K562 (cell line): ENCODE measurements around the gene PSMG3. TPM values are rescaled to one million over a fixed set of nuclear protein-coding genes. Genes with fewer than 3 reads are reported as not detected.

Source experiments
- ATAC-seq: fragments of 200-7000 bp; cut with Tn5 transposase; 3 replicates; pipeline ENCODE4 v1.9.1; 2020; ENCODE audit warnings: moderate library complexity
- BruUV-seq: library from RNA; stranded (reverse); fragments of 400-500 nt; replicated peaks from 2 replicates; lab custom pipeline; 2021; lab: Mats Ljungman, UMichigan
- CTCF ChIA-PET: fragments of 300-600 bp; formaldehyde crosslinking; extraction: SDS; loops from one replicate; lab custom pipeline; 2021; ENCODE audit warnings: low intra/inter-chr PET ratio; lab: Yijun Ruan, JAX
- POLR2A ChIA-PET: fragments of 300-600, 350-650 bp; sonication (Branson Sonifier 250); formaldehyde crosslinking; extraction: SDS; loops from one replicate; lab custom pipeline; 2021; ENCODE audit warnings: antibody characterized with exemption, inconsistent platforms; lab: Yijun Ruan, JAX
- DNase-seq, 4 experiments: peaks; one replicate each; pipeline versions ENCODE4 v3.0.0 to v3.0.0-alpha.2; 2011 to 2018; ENCODE audit warnings: low spot score in 3 of 4, mixed read lengths in 3 of 4; ENCODE audit errors: extremely low read depth in 1 of 4
- FAIRE-seq: peaks from 2 replicates; lab custom pipeline; 2011; peaks lifted over from hg19 to GRCh38; lab: Jason Lieb, UNC
- H2AFZ ChIP-seq: 2 replicates; pipeline ENCODE4 v1.6.0; 2011; ENCODE audit warnings: low read depth, low read length, control low read depth, inconsistent platforms
- H3K27ac ChIP-seq: fragments of 200-600 bp; 3 replicates; pipeline ENCODE4 v1.8.0; 2011; ENCODE audit warnings: low read depth, mild to moderate bottlenecking, control low read depth, inconsistent platforms, low read length, moderate library complexity, mixed read lengths; ENCODE audit errors: extremely low read depth
- H3K27me3 ChIP-seq, 2 experiments: fragments of 300-600 bp in 1 of 2; 2 replicates in 1 of 2; 3 replicates in 1 of 2; pipeline versions ENCODE4 v1.6.0 to v1.8.0; 2011; ENCODE audit warnings: inconsistent platforms in 2 of 2, low read length in 2 of 2, mild to moderate bottlenecking in 1 of 2, mixed read lengths in 1 of 2, moderate library complexity in 1 of 2; ENCODE audit not compliant: control insufficient read depth in 2 of 2, insufficient read depth in 2 of 2
- H3K36me3 ChIP-seq: fragments of 300-600 bp; 3 replicates; pipeline ENCODE4 v1.8.0; 2011; ENCODE audit warnings: mild to moderate bottlenecking, low read length, inconsistent platforms; ENCODE audit not compliant: control insufficient read depth, insufficient read depth
- H3K4me1 ChIP-seq, 2 experiments: fragments of 200-600 bp in 1 of 2; replicated peaks in 1 of 2; 2 replicates in 1 of 2; 3 replicates in 1 of 2; pipeline versions ENCODE4 v1.5.1 to v1.8.0; 2011; ENCODE audit warnings: inconsistent platforms in 2 of 2, low read length in 2 of 2, mild to moderate bottlenecking in 1 of 2, mixed read lengths in 1 of 2, moderate library complexity in 1 of 2; ENCODE audit not compliant: control insufficient read depth in 2 of 2, insufficient read depth in 2 of 2
- H3K4me2 ChIP-seq: 2 replicates; pipeline ENCODE4 v1.6.1; 2011; ENCODE audit warnings: low read length, control low read depth, inconsistent platforms, mixed read lengths; ENCODE audit not compliant: insufficient read depth
- H3K4me3 ChIP-seq: fragments of 200-600 bp; sonication (generic), shearing (Covaris generic); 2 replicates; pipeline ENCODE4 v1.5.1; 2016; ENCODE audit warnings: control low read depth, inconsistent platforms
- H3K79me2 ChIP-seq: fragments of 200-600 bp; 3 replicates; pipeline ENCODE4 v1.8.0; 2011; ENCODE audit warnings: low read length, inconsistent platforms; ENCODE audit not compliant: control insufficient read depth, insufficient read depth
- H3K9ac ChIP-seq, 2 experiments: 2 replicates each; pipeline versions ENCODE4 v1.6.0 to v1.6.1; 2011; ENCODE audit warnings: low read depth in 2 of 2, low read length in 2 of 2, control low read depth in 1 of 2, inconsistent platforms in 1 of 2, mild to moderate bottlenecking in 1 of 2, mixed read lengths in 1 of 2; ENCODE audit not compliant: insufficient read depth in 1 of 2
- H3K9me1 ChIP-seq: one replicate; pipeline ENCODE4 v1.6.0; 2011; ENCODE audit warnings: inconsistent platforms, mild to moderate bottlenecking, low read length, moderate library complexity; ENCODE audit not compliant: control insufficient read depth, insufficient read depth
- H3K9me3 ChIP-seq: replicated peaks from 2 replicates; pipeline ENCODE4 v1.5.1; 2011; ENCODE audit warnings: low read depth, low read length, inconsistent platforms; ENCODE audit not compliant: control insufficient read depth, insufficient read depth
- H4K20me1 ChIP-seq: replicated peaks from 2 replicates; pipeline ENCODE4 v1.6.1; 2011; ENCODE audit warnings: low read length, inconsistent platforms, mixed read lengths; ENCODE audit not compliant: control insufficient read depth, insufficient read depth
- PTBP1 ChIP-seq: fragments of 200-400 bp; formaldehyde crosslinking; IDR thresholded peaks from 2 replicates; pipeline ENCODE4 v1.6.1; 2017; ENCODE audit warnings: low read depth, low read length
- ZNF583 ChIP-seq: fragments of 250-450 bp; sonication (Bioruptor Pico); IDR thresholded peaks from 2 replicates; pipeline ENCODE4 v1.4.0; 2020
- WGBS: fragments of 100-300 bp; shearing (Covaris generic); methylation state at CpG from one replicate; pipeline ENCODE4 v1.1.6; 2016; ENCODE audit warnings: low coverage, mixed read lengths; ENCODE audit not compliant: insufficient coverage; ENCODE audit errors: missing lambda C conversion rate; 5-methylcytosine and 5-hydroxymethylcytosine counted together
- in situ Hi-C: fragments of 300-500 bp; cut with MboI; formaldehyde crosslinking; loops from 4 replicates; pipeline ENCODE4 v1.15.0; 2018; ENCODE audit warnings: inconsistent platforms, mixed read lengths
- intact Hi-C: fragments of 100-400 bp; cut with micrococcal nuclease; formaldehyde crosslinking; loops from 2 replicates; pipeline ENCODE4 v1.14.2; 2022
- polyA plus RNA-seq, 8 experiments: library from polyadenylated mRNA; depleted of rRNA in 4 of 8; stranded (reverse) in 5 of 8; unstranded in 3 of 8; fragments of >200 nt; fragmentation: Nextera tagmentation in 2 of 8; fragmentation: Illumina TruSeq in 1 of 8; extraction: Ambion mirVana in 2 of 8; extraction: Trizol in 1 of 8; gene quantifications; 2 replicates each; pipeline versions ENCODE4 v1.2.1 to v1.2.3, GENCODE V29; 2011 to 2014; ENCODE audit warnings: inconsistent platforms in 1 of 8, missing spikeins in 1 of 8
- total RNA-seq, 7 experiments: library from RNA; depleted of rRNA in 6 of 7; stranded (reverse); fragments of >200 nt in 6 of 7; fragmentation: Illumina TruSeq in 2 of 7; extraction: Trizol in 2 of 7; gene quantifications; 2 replicates each; pipeline versions ENCODE4 v1.2.1 to v1.2.3, GENCODE V29; 2011 to 2021; ENCODE audit warnings: low replicate concordance in 1 of 7
- TF ChIP-seq, protein P1 (sequence below): fragments of 200-400 bp; formaldehyde crosslinking; IDR thresholded peaks from 2 replicates; pipeline ENCODE4 v1.6.1; 2017; ENCODE audit warnings: mild to moderate bottlenecking, low read depth, low read length, moderate library complexity

PSMG3 gene
- total and polyA plus RNA-seq, 9 of the 15 experiments (the other 6 are each of a cell fraction or from before 2014, with no cell fraction given): 34.8 to 122 (median 80.1) TPM

GRCh38 chr7:1603346-1604225 lies 33.8 kb upstream of the PSMG3 start:
- no peak overlapping the region for H3K4me2 ChIP-seq
- no peaks in the 10 kb centered on the region; the same call in 1 of the 2 replicates for H3K9me3 ChIP-seq
- intact Hi-C loops (no loop called here), in situ Hi-C loops (no loop called here)
- POLR2A ChIA-PET: interaction anchor here (0.5 to 0.6 kb wide), 3 partner anchors 12 to 111 kb away, joined by 3 to 4 read pairs (median 3); no protein-coding TSS in a partner anchor
- DNase-seq (no peak), ATAC-seq (peak; percentile 48; the same call in 1 of the 3 replicates), FAIRE-seq (no peak)
- no peak overlapping the region for H3K4me3 ChIP-seq
- CTCF ChIA-PET: no interaction called here
- H3K36me3 ChIP-seq: no peaks in the 10 kb centered on the region
- no peaks in the 10 kb centered on the region for H3K79me2 ChIP-seq
- H3K9ac ChIP-seq: 0 out of 4 replicates have a peak overlapping the region, but pooled peaks of 1 of the 2 experiments have one; percentile 1
- H4K20me1 ChIP-seq: peaks cover 9% of the 10 kb centered on the region
- no peak overlapping the region for H3K27ac ChIP-seq
- peaks cover 2% of the 10 kb centered on the region for H3K9me1 ChIP-seq
- no peak overlapping the region for H2AFZ ChIP-seq
- no TSS peak for BruUV-seq
- peaks cover 0 to 29% of the 10 kb centered on the region in 2 experiments; a peak in 2 of 5 replicates for H3K4me1 ChIP-seq
- H3K27me3 ChIP-seq: peaks cover 53 to 87% of the 10 kb centered on the region in 2 experiments
- no peak for TF ChIP-seq ZNF583 (CRISPR knock-in tag)
- no peak for TF ChIP-seq PTBP1
- TF ChIP-seq, protein P1, sequence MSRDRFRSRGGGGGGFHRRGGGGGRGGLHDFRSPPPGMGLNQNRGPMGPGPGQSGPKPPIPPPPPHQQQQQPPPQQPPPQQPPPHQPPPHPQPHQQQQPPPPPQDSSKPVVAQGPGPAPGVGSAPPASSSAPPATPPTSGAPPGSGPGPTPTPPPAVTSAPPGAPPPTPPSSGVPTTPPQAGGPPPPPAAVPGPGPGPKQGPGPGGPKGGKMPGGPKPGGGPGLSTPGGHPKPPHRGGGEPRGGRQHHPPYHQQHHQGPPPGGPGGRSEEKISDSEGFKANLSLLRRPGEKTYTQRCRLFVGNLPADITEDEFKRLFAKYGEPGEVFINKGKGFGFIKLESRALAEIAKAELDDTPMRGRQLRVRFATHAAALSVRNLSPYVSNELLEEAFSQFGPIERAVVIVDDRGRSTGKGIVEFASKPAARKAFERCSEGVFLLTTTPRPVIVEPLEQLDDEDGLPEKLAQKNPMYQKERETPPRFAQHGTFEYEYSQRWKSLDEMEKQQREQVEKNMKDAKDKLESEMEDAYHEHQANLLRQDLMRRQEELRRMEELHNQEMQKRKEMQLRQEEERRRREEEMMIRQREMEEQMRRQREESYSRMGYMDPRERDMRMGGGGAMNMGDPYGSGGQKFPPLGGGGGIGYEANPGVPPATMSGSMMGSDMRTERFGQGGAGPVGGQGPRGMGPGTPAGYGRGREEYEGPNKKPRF: no peak
- 6% methylated on average over 27 of the region's 41 CpGs for WGBS
